Measurements from ENCODE around the gene SHROOM3.

SHROOM3 gene

DNA sequence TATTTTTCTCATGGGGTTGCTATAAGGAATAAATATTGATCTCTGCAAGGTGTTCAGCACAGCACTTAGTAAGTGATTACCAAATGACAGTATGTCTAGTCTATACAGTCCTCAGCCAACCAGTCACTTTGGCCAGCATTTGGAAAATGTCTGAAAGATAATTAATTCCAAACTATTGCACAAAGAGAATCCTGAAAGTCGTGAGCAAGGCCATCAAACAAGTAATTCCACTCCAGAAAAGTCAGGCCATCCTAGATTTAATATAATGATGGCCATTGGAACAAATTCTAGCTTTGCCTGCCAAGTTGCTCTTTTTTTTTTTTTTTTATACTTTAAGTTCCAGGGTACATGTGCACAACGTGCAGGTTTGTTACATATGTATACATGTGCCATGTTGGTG lies 96.6 kb downstream of the SHROOM3 start:
- Histone ChIP-seq H3K4me1 (ENCODE audit: control insufficient read depth, insufficient read depth, low read length) (peaks cover 10% of the 10 kb centered on the region), H3K4me3 (ENCODE audit: low read depth, low read length) (no peak overlapping the region), H3K9me3 (ENCODE audit: control insufficient read depth, insufficient read depth, low read length) (no peaks in the 10 kb centered on the region), H3K36me3 (ENCODE audit: control insufficient read depth, insufficient read depth, low read length) (no peaks in the 10 kb centered on the region), H3K9ac (ENCODE audit: low read depth, low read length) (no peak overlapping the region), H3K27me3 (ENCODE audit: control insufficient read depth, insufficient read depth, low read length) (no peaks in the 10 kb centered on the region)

GRCh38 chr4:76532805-76533204 lies 97.8 kb downstream of the SHROOM3 start:
- peaks cover 10% of the 10 kb centered on the region for H3K4me1 ChIP-seq (ENCODE audit: control insufficient read depth, insufficient read depth, low read length)
- no peaks in the 10 kb centered on the region for H3K27me3 ChIP-seq (ENCODE audit: control insufficient read depth, insufficient read depth, low read length)
- no peak overlapping the region for H3K4me3 ChIP-seq (ENCODE audit: low read depth, low read length)
- no peak overlapping the region for H3K9ac ChIP-seq (ENCODE audit: low read depth, low read length)
- H3K9me3 ChIP-seq (ENCODE audit: control insufficient read depth, insufficient read depth, low read length) = no peaks in the 10 kb centered on the region
- no peaks in the 10 kb centered on the region for H3K36me3 ChIP-seq (ENCODE audit: control insufficient read depth, insufficient read depth, low read length)

GRCh38 chr4:76533314-76533713 lies 98.3 kb downstream of the SHROOM3 start:
- Histone ChIP-seq H3K27me3 (ENCODE audit: control insufficient read depth, insufficient read depth, low read length) (no peaks in the 10 kb centered on the region), H3K4me1 (ENCODE audit: control insufficient read depth, insufficient read depth, low read length) (peaks cover 10% of the 10 kb centered on the region), H3K36me3 (ENCODE audit: control insufficient read depth, insufficient read depth, low read length) (no peaks in the 10 kb centered on the region), H3K9me3 (ENCODE audit: control insufficient read depth, insufficient read depth, low read length) (no peaks in the 10 kb centered on the region), H3K9ac (ENCODE audit: low read depth, low read length) (no peak overlapping the region), H3K4me3 (ENCODE audit: low read depth, low read length) (no peak overlapping the region)

- H3K36me3 ChIP-seq (ENCODE audit: control insufficient read depth, insufficient read depth, low read length) = no peaks in the 10 kb centered on the region
- H3K9me3 ChIP-seq (ENCODE audit: control insufficient read depth, insufficient read depth, low read length) = no peaks in the 10 kb centered on the region
- H3K4me1 ChIP-seq (ENCODE audit: control insufficient read depth, insufficient read depth, low read length) = peaks cover 13% of the 10 kb centered on the region
- H3K4me3 ChIP-seq (ENCODE audit: low read depth, low read length) = no peak overlapping the region
- no peaks in the 10 kb centered on the region for H3K27me3 ChIP-seq (ENCODE audit: control insufficient read depth, insufficient read depth, low read length)
- H3K9ac ChIP-seq (ENCODE audit: low read depth, low read length) = no peak overlapping the region
These were observed 100.8 kb downstream of the SHROOM3 start for GRCh38 chr4:76535603-76536372.

DNA sequence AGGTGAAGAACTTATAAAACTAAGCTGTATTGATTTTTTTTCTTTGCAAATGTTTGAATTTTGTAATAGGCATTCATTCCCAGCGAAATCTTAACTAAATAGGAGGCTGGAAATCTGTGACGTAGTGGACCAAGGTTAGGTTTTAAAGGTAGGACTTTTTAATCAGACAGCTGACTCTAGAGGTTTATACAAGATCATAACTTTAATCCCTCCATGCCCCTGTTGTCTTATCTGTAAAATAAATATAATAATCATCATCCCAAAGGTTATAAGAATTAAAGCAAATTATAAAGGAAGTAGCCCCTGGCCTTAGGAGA lies 101.3 kb downstream of the SHROOM3 start:
- Histone ChIP-seq H3K4me3 (ENCODE audit: low read depth, low read length) (no peak overlapping the region), H3K9ac (ENCODE audit: low read depth, low read length) (no peak overlapping the region), H3K9me3 (ENCODE audit: control insufficient read depth, insufficient read depth, low read length) (no peaks in the 10 kb centered on the region), H3K4me1 (ENCODE audit: control insufficient read depth, insufficient read depth, low read length) (peaks cover 13% of the 10 kb centered on the region), H3K36me3 (ENCODE audit: control insufficient read depth, insufficient read depth, low read length) (no peaks in the 10 kb centered on the region), H3K27me3 (ENCODE audit: control insufficient read depth, insufficient read depth, low read length) (no peaks in the 10 kb centered on the region)

DNA sequence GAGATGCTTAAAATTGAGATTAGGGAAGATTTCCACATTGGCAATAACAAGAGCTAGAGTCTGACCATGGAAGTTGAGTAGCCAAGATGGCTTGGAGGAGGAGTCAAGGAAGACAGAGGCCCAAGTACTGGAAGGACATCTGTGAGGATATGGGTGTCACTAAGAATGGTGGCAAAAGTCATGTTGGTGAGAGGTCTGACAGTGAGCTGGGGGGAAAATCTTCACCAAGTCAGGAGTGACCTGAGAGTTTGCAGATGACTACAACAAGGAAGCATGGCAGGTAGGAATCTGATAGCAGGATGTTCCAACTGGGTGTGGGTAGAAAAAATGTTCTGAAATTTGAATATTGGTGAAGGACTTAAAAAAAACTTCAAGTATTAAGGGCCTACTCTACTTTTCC lies 103.3 kb downstream of the SHROOM3 start:
- Histone ChIP-seq H3K4me3 (ENCODE audit: low read depth, low read length) (no peak overlapping the region), H3K9me3 (ENCODE audit: control insufficient read depth, insufficient read depth, low read length) (no peaks in the 10 kb centered on the region), H3K27me3 (ENCODE audit: control insufficient read depth, insufficient read depth, low read length) (no peaks in the 10 kb centered on the region), H3K9ac (ENCODE audit: low read depth, low read length) (no peak overlapping the region), H3K36me3 (ENCODE audit: control insufficient read depth, insufficient read depth, low read length) (no peaks in the 10 kb centered on the region), H3K4me1 (ENCODE audit: control insufficient read depth, insufficient read depth, low read length) (peaks cover 13% of the 10 kb centered on the region)

GRCh38 chr4:76539979-76540378 lies 105.0 kb downstream of the SHROOM3 start:
- H3K36me3 ChIP-seq (ENCODE audit: control insufficient read depth, insufficient read depth, low read length) = no peaks in the 10 kb centered on the region
- H3K4me3 ChIP-seq (ENCODE audit: low read depth, low read length) = no peak overlapping the region
- no peaks in the 10 kb centered on the region for H3K9me3 ChIP-seq (ENCODE audit: control insufficient read depth, insufficient read depth, low read length)
- no peaks in the 10 kb centered on the region for H3K27me3 ChIP-seq (ENCODE audit: control insufficient read depth, insufficient read depth, low read length)
- H3K4me1 ChIP-seq (ENCODE audit: control insufficient read depth, insufficient read depth, low read length) = peaks cover 10% of the 10 kb centered on the region
- no peak overlapping the region for H3K9ac ChIP-seq (ENCODE audit: low read depth, low read length)

- H3K27me3 ChIP-seq (ENCODE audit: control insufficient read depth, insufficient read depth, low read length) = no peaks in the 10 kb centered on the region
These were observed 105.5 kb downstream of the SHROOM3 start for GRCh38 chr4:76540486-76540885.

DNA sequence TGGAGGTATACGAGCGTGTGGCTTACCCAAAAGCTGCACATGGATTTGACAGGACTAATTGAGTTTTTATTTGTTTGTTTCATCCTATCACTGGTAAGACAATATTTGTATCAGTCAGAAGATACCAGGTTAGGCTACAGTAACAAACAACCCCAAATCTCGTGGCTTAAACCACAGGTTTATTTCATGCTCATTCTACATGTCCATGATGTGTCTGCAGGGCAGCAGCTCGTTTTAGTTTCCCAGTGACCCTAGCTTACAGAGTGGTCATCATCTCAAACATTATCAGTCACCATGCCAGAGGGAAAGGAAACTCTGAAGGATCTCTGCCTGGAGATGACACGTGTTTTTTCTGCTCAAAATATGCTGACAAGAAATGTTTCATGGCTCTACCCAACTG lies 108.3 kb downstream of the SHROOM3 start:
- Histone ChIP-seq H3K4me3 (ENCODE audit: low read depth, low read length) (no peak overlapping the region), H3K9ac (ENCODE audit: low read depth, low read length) (no peak overlapping the region), H3K27me3 (ENCODE audit: control insufficient read depth, insufficient read depth, low read length) (no peaks in the 10 kb centered on the region), H3K9me3 (ENCODE audit: control insufficient read depth, insufficient read depth, low read length) (no peaks in the 10 kb centered on the region), H3K4me1 (ENCODE audit: control insufficient read depth, insufficient read depth, low read length) (peaks cover 16% of the 10 kb centered on the region), H3K36me3 (ENCODE audit: control insufficient read depth, insufficient read depth, low read length) (no peaks in the 10 kb centered on the region)

More at GRCh38 chr4:76540486-76540885, 105.5 kb downstream of the SHROOM3 start:
- Histone ChIP-seq H3K4me1 (ENCODE audit: control insufficient read depth, insufficient read depth, low read length) (peaks cover 10% of the 10 kb centered on the region), H3K9ac (ENCODE audit: low read depth, low read length) (no peak overlapping the region), H3K36me3 (ENCODE audit: control insufficient read depth, insufficient read depth, low read length) (no peaks in the 10 kb centered on the region), H3K9me3 (ENCODE audit: control insufficient read depth, insufficient read depth, low read length) (no peaks in the 10 kb centered on the region), H3K4me3 (ENCODE audit: low read depth, low read length) (no peak overlapping the region)

- H3K4me1 ChIP-seq (ENCODE audit: control insufficient read depth, insufficient read depth, low read length) = peaks cover 16% of the 10 kb centered on the region
- H3K4me3 ChIP-seq (ENCODE audit: low read depth, low read length) = no peak overlapping the region
- no peak overlapping the region for H3K9ac ChIP-seq (ENCODE audit: low read depth, low read length)
- no peaks in the 10 kb centered on the region for H3K27me3 ChIP-seq (ENCODE audit: control insufficient read depth, insufficient read depth, low read length)
- H3K36me3 ChIP-seq (ENCODE audit: control insufficient read depth, insufficient read depth, low read length) = no peaks in the 10 kb centered on the region
- no peaks in the 10 kb centered on the region for H3K9me3 ChIP-seq (ENCODE audit: control insufficient read depth, insufficient read depth, low read length)
These were observed 109.7 kb downstream of the SHROOM3 start for GRCh38 chr4:76544725-76545124.

DNA sequence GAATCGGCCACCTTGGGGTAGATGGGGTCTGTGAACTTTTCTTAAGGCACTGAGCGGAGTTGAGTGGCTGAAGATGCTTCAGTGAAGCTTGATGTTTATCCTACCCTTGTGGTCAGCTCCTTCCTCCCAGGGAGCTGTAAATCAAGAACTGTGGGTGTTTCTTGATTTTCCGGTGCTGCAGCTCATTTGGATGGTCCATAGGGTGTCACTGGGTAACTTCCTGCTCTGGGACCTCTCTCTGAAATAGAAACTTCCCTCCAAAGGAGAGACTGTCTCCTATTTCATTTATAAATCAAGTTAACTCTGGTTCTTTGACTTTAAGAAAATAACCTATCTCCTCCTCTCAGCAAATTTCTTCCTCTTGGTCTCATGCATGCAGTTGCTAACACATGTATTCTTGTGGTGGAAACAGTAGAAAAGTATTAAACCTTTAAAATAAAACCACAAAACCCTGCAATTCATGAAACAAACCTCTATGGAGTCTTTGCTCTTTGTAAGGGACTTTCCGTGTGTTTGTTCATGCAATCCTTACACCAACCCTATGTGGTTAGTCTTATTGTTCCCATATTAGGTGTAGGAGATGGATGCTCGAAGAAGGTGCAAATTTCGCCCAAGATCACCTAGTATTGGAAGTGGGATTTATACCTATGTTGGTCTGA lies 110.3 kb downstream of the SHROOM3 start:
- H3K27me3 ChIP-seq (ENCODE audit: control insufficient read depth, insufficient read depth, low read length) = no peaks in the 10 kb centered on the region
- no peaks in the 10 kb centered on the region for H3K9me3 ChIP-seq (ENCODE audit: control insufficient read depth, insufficient read depth, low read length)
- peaks cover 13% of the 10 kb centered on the region for H3K4me1 ChIP-seq (ENCODE audit: control insufficient read depth, insufficient read depth, low read length)
- no peak overlapping the region for H3K4me3 ChIP-seq (ENCODE audit: low read depth, low read length)
- no peaks in the 10 kb centered on the region for H3K36me3 ChIP-seq (ENCODE audit: control insufficient read depth, insufficient read depth, low read length)
- no peak overlapping the region for H3K9ac ChIP-seq (ENCODE audit: low read depth, low read length)

DNA sequence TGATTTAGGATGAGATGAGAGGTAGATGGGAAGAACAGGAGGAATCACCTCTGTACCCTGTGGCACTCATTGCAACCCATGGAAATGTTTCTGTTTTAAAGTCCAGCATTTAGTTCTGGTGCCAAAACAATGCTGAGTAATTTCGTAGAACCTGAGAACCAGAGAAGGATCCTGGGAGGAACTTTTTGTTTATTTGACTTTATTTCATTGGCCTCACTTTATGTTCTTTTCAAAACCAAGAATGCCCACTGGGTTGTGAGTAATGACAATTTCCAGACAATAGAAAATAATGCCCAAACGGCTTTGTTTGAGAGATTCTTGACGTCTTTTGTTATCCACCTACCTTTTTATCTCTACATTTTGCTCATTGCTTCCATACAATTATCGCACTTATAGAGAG lies 111.3 kb downstream of the SHROOM3 start:
- Histone ChIP-seq H3K9ac (ENCODE audit: low read depth, low read length) (no peak overlapping the region), H3K4me3 (ENCODE audit: low read depth, low read length) (no peak overlapping the region), H3K36me3 (ENCODE audit: control insufficient read depth, insufficient read depth, low read length) (no peaks in the 10 kb centered on the region), H3K27me3 (ENCODE audit: control insufficient read depth, insufficient read depth, low read length) (no peaks in the 10 kb centered on the region), H3K9me3 (ENCODE audit: control insufficient read depth, insufficient read depth, low read length) (no peaks in the 10 kb centered on the region), H3K4me1 (ENCODE audit: control insufficient read depth, insufficient read depth, low read length) (peaks cover 13% of the 10 kb centered on the region)
